Loucy (cell line): ENCODE results near the gene DNAH5.
"Not testable (repeated sequence)": the region's sequence is repeated elsewhere in the genome, so short reads cannot be mapped to it uniquely, and the experiment has no call there.

Experiments
- H2AFZ ChIP-seq: fragments of 200-600 bp; sonication (generic); 2 replicates; pipeline ENCODE4 v1.6.0; 2016; ENCODE audit warnings: antibody characterized with exemption, mild to moderate bottlenecking, low read length, moderate library complexity
- H3F3A ChIP-seq: fragments of 200-600 bp; 2 replicates; pipeline ENCODE4 v1.6.0; 2016; ENCODE audit warnings: antibody characterized with exemption, low read depth, mild to moderate bottlenecking
- H3K27me3 ChIP-seq: fragments of 200-600 bp; sonication (generic); 2 replicates; pipeline ENCODE4 v1.6.1; 2014; ENCODE audit warnings: low read length, mild to moderate bottlenecking; ENCODE audit not compliant: insufficient read depth, poor library complexity, severe bottlenecking
- H3K36me3 ChIP-seq: fragments of 200-600 bp; sonication (generic); 2 replicates; pipeline ENCODE4 v1.6.1; 2016; ENCODE audit warnings: low read length; ENCODE audit not compliant: insufficient read depth
- H3K4me1 ChIP-seq: fragments of 200-600 bp; sonication (generic); 2 replicates; pipeline ENCODE4 v1.5.1; 2014; ENCODE audit warnings: low read length, mild to moderate bottlenecking; ENCODE audit not compliant: insufficient read depth, poor library complexity, severe bottlenecking
- H3K4me2 ChIP-seq: fragments of 200-600 bp; sonication (generic); 2 replicates; pipeline ENCODE4 v1.6.0; 2014; ENCODE audit warnings: antibody characterized with exemption, low read length, low read depth, mild to moderate bottlenecking; ENCODE audit not compliant: poor library complexity, severe bottlenecking
- H3K4me3 ChIP-seq: fragments of 200-600 bp; sonication (generic); 2 replicates; pipeline ENCODE4 v1.5.1; 2014; ENCODE audit warnings: low read length, mild to moderate bottlenecking, mixed read lengths; ENCODE audit not compliant: poor library complexity, severe bottlenecking
- H3K79me2 ChIP-seq: fragments of 200-600 bp; sonication (generic); 2 replicates; pipeline ENCODE4 v1.6.1; 2014; ENCODE audit warnings: low read length; ENCODE audit not compliant: insufficient read depth
- H3K9ac ChIP-seq: fragments of 200-600 bp; sonication (generic); 2 replicates; pipeline ENCODE4 v1.6.0; 2014; ENCODE audit warnings: mild to moderate bottlenecking, low read depth, low read length, moderate library complexity; ENCODE audit not compliant: poor library complexity, severe bottlenecking
- H3K9me2 ChIP-seq: fragments of 200-600 bp; sonication (generic); replicated peaks from 2 replicates; pipeline ENCODE4 v1.6.1; 2016; ENCODE audit warnings: low read depth, low read length, mixed read lengths
- H3K9me3 ChIP-seq: fragments of 200-600 bp; sonication (generic); 2 replicates; pipeline ENCODE4 v1.6.1; 2014; ENCODE audit warnings: mild to moderate bottlenecking, antibody characterized with exemption, low read length, low read depth; ENCODE audit not compliant: insufficient read depth
- H4K20me1 ChIP-seq: fragments of 200-600 bp; sonication (generic); 2 replicates; pipeline ENCODE4 v1.6.0; 2014; ENCODE audit warnings: antibody characterized with exemption, low read length, mild to moderate bottlenecking; ENCODE audit not compliant: insufficient read depth, poor library complexity, severe bottlenecking
- CTCF ChIP-seq: fragments of 200-600 bp; sonication (generic); conservative IDR thresholded peaks from 2 replicates; pipeline ENCODE4 v1.5.1; 2014; ENCODE audit warnings: mild to moderate bottlenecking, antibody characterized with exemption, low read length
- EZH2phosphoT487 ChIP-seq: fragments of 200-600 bp; IDR thresholded peaks from 2 replicates; pipeline ENCODE4 v1.6.1; 2018; ENCODE audit warnings: antibody characterized with exemption, mild to moderate bottlenecking, moderate library complexity, borderline replicate concordance

The DNAH5 gene

GRCh38 chr5:13987843-13988464 is 43.5 kb upstream of the DNAH5 start:
- Histone ChIP-seq H2AFZ (no peak overlapping the region), H3K9me3 (no peaks in the 10 kb centered on the region), H3K9ac (no peak overlapping the region), H3K4me3 (no peak overlapping the region), H3K9me2 (no peaks in the 10 kb centered on the region), H3K36me3 (no peaks in the 10 kb centered on the region), H3K27me3 (no peaks in the 10 kb centered on the region), H3F3A (no peaks in the 10 kb centered on the region), H3K79me2 (no peaks in the 10 kb centered on the region), H3K4me1 (no peaks in the 10 kb centered on the region), H4K20me1 (no peaks in the 10 kb centered on the region), H3K4me2 (no peak overlapping the region)
- TF ChIP-seq CTCF (peak; percentile 96), EZH2phosphoT487 (no peak)

GRCh38 chr5:13985731-13986418 is 41.4 kb upstream of the DNAH5 start:
- H3K9me2 ChIP-seq: no peaks in the 10 kb centered on the region
- no peaks in the 10 kb centered on the region for H3K79me2 ChIP-seq
- no peak overlapping the region for H3K4me3 ChIP-seq
- H3K4me2 ChIP-seq: no peak overlapping the region
- H4K20me1 ChIP-seq: no peaks in the 10 kb centered on the region
- TF ChIP-seq EZH2phosphoT487: no peak
- TF ChIP-seq CTCF: no peak
- H3K4me1 ChIP-seq: no peaks in the 10 kb centered on the region
- H3K9me3 ChIP-seq: no peaks in the 10 kb centered on the region
- H3K9ac ChIP-seq: no peak overlapping the region
- no peaks in the 10 kb centered on the region for H3K36me3 ChIP-seq
- no peaks in the 10 kb centered on the region for H3F3A ChIP-seq
- H3K27me3 ChIP-seq: no peaks in the 10 kb centered on the region
- no peak overlapping the region for H2AFZ ChIP-seq

- H3K27me3 ChIP-seq, H3K79me2 ChIP-seq, H3K36me3 ChIP-seq, H3K9me2 ChIP-seq, H3K9me3 ChIP-seq, H3K4me3 ChIP-seq, H3K4me1 ChIP-seq, H3K9ac ChIP-seq, H3K4me2 ChIP-seq, H4K20me1 ChIP-seq, H2AFZ ChIP-seq, H3F3A ChIP-seq: not testable (repeated sequence)
Observed at GRCh38 chr5:13984888-13985287, 40.4 kb upstream of the DNAH5 start.
